ENCODE results near the gene CXCR1.
"Not testable (repeated sequence)": the region's sequence is repeated elsewhere in the genome, so short reads cannot be mapped to it uniquely, and the experiment has no call there.

Gene CXCR1

GRCh38 chr2:218155953-218156479, 10.7 kb downstream of the CXCR1 start:
- no peak for DNase-seq

- DNase-seq = no peak
Observed at GRCh38 chr2:218152777-218153176, 14.0 kb downstream of the CXCR1 start.

- DNase-seq = no peak
Observed at GRCh38 chr2:218152172-218152571, 14.6 kb downstream of the CXCR1 start.

- no peak for DNase-seq
Observed at GRCh38 chr2:218149848-218150440, 16.8 kb downstream of the CXCR1 start.

GRCh38 chr2:218149098-218149497, 17.7 kb downstream of the CXCR1 start:
- no peak for DNase-seq

- DNase-seq = no peak
Observed at GRCh38 chr2:218146056-218146455, 20.7 kb downstream of the CXCR1 start.

- no peak for DNase-seq
Observed at GRCh38 chr2:218145124-218145523, 21.6 kb downstream of the CXCR1 start.

- no peak for DNase-seq
Observed at GRCh38 chr2:218138047-218138446, 28.7 kb downstream of the CXCR1 start.

- no peak for DNase-seq
Observed at GRCh38 chr2:218137514-218137913, 29.2 kb downstream of the CXCR1 start.

- no peak for DNase-seq
Observed at GRCh38 chr2:218130822-218131221, 35.9 kb downstream of the CXCR1 start.

- no peak for DNase-seq
Observed at GRCh38 chr2:218130377-218130776, 36.4 kb downstream of the CXCR1 start.

- no peak for DNase-seq
Observed at GRCh38 chr2:218129458-218130135, 37.2 kb downstream of the CXCR1 start.

GRCh38 chr2:218128781-218129457, 37.8 kb downstream of the CXCR1 start:
- DNase-seq = peak; percentile 44

GRCh38 chr2:218127929-218128455, 38.8 kb downstream of the CXCR1 start:
- no peak for DNase-seq

- DNase-seq = peak; percentile 61
Observed at GRCh38 chr2:218125626-218126080, 41.1 kb downstream of the CXCR1 start, which contains the start of gene CXCR2. CXCR2 (plus strand) TSS chr2:218126028; CDS start chr2:218134802, 8,774 bp downstream.

- no peak for DNase-seq
Observed at GRCh38 chr2:218125095-218125494, 41.7 kb downstream of the CXCR1 start.

GRCh38 chr2:218123986-218124385, 42.8 kb downstream of the CXCR1 start:
- DNase-seq = no peak

- DNase-seq = not testable (repeated sequence)
Observed at GRCh38 chr2:218122286-218122685, 44.5 kb downstream of the CXCR1 start.

- not testable (repeated sequence) for DNase-seq
Observed at GRCh38 chr2:218121789-218122188, 45.0 kb downstream of the CXCR1 start.

All from hematopoietic multipotent progenitor cell treated with erythropoietin and hydrocortisone succinate and interleukin-3 and kit ligand, for 6 days (in vitro differentiated cells).